K562 (cell line): ENCODE measurements around the gene SDCBP2. TPM values are rescaled to one million over a fixed set of nuclear protein-coding genes. Genes with fewer than 3 reads are reported as not detected.

ENCODE experiments used
- ATAC-seq: fragments of 200-7000 bp; cut with Tn5 transposase; 3 replicates; pipeline ENCODE4 v1.9.1; 2020; ENCODE audit warnings: moderate library complexity
- BruUV-seq: library from RNA; stranded (reverse); fragments of 400-500 nt; replicated peaks from 2 replicates; lab custom pipeline; 2021; lab: Mats Ljungman, UMichigan
- CTCF ChIA-PET: fragments of 300-600 bp; formaldehyde crosslinking; extraction: SDS; loops from one replicate; lab custom pipeline; 2021; ENCODE audit warnings: low intra/inter-chr PET ratio; lab: Yijun Ruan, JAX
- POLR2A ChIA-PET: fragments of 300-600, 350-650 bp; sonication (Branson Sonifier 250); formaldehyde crosslinking; extraction: SDS; loops from one replicate; lab custom pipeline; 2021; ENCODE audit warnings: antibody characterized with exemption, inconsistent platforms; lab: Yijun Ruan, JAX
- DNase-seq, 4 experiments: peaks; one replicate each; pipeline versions ENCODE4 v3.0.0 to v3.0.0-alpha.2; 2011 to 2018; ENCODE audit warnings: low spot score in 3 of 4, mixed read lengths in 3 of 4; ENCODE audit errors: extremely low read depth in 1 of 4
- FAIRE-seq: peaks from 2 replicates; lab custom pipeline; 2011; peaks lifted over from hg19 to GRCh38; lab: Jason Lieb, UNC
- H2AFZ ChIP-seq: 2 replicates; pipeline ENCODE4 v1.6.0; 2011; ENCODE audit warnings: low read depth, low read length, control low read depth, inconsistent platforms
- H3K27ac ChIP-seq: fragments of 200-600 bp; 3 replicates; pipeline ENCODE4 v1.8.0; 2011; ENCODE audit warnings: low read depth, mild to moderate bottlenecking, control low read depth, inconsistent platforms, low read length, moderate library complexity, mixed read lengths; ENCODE audit errors: extremely low read depth
- H3K27me3 ChIP-seq, 2 experiments: fragments of 300-600 bp in 1 of 2; 2 replicates in 1 of 2; 3 replicates in 1 of 2; pipeline versions ENCODE4 v1.6.0 to v1.8.0; 2011; ENCODE audit warnings: inconsistent platforms in 2 of 2, low read length in 2 of 2, mild to moderate bottlenecking in 1 of 2, mixed read lengths in 1 of 2, moderate library complexity in 1 of 2; ENCODE audit not compliant: control insufficient read depth in 2 of 2, insufficient read depth in 2 of 2
- H3K36me3 ChIP-seq: fragments of 300-600 bp; 3 replicates; pipeline ENCODE4 v1.8.0; 2011; ENCODE audit warnings: mild to moderate bottlenecking, low read length, inconsistent platforms; ENCODE audit not compliant: control insufficient read depth, insufficient read depth
- H3K4me1 ChIP-seq, 2 experiments: fragments of 200-600 bp in 1 of 2; replicated peaks in 1 of 2; 2 replicates in 1 of 2; 3 replicates in 1 of 2; pipeline versions ENCODE4 v1.5.1 to v1.8.0; 2011; ENCODE audit warnings: inconsistent platforms in 2 of 2, low read length in 2 of 2, mild to moderate bottlenecking in 1 of 2, mixed read lengths in 1 of 2, moderate library complexity in 1 of 2; ENCODE audit not compliant: control insufficient read depth in 2 of 2, insufficient read depth in 2 of 2
- H3K4me2 ChIP-seq: 2 replicates; pipeline ENCODE4 v1.6.1; 2011; ENCODE audit warnings: low read length, control low read depth, inconsistent platforms, mixed read lengths; ENCODE audit not compliant: insufficient read depth
- H3K4me3 ChIP-seq: fragments of 200-600 bp; sonication (generic), shearing (Covaris generic); 2 replicates; pipeline ENCODE4 v1.5.1; 2016; ENCODE audit warnings: control low read depth, inconsistent platforms
- H3K79me2 ChIP-seq: fragments of 200-600 bp; 3 replicates; pipeline ENCODE4 v1.8.0; 2011; ENCODE audit warnings: low read length, inconsistent platforms; ENCODE audit not compliant: control insufficient read depth, insufficient read depth
- H3K9ac ChIP-seq, 2 experiments: 2 replicates each; pipeline versions ENCODE4 v1.6.0 to v1.6.1; 2011; ENCODE audit warnings: low read depth in 2 of 2, low read length in 2 of 2, control low read depth in 1 of 2, inconsistent platforms in 1 of 2, mild to moderate bottlenecking in 1 of 2, mixed read lengths in 1 of 2; ENCODE audit not compliant: insufficient read depth in 1 of 2
- H3K9me1 ChIP-seq: one replicate; pipeline ENCODE4 v1.6.0; 2011; ENCODE audit warnings: inconsistent platforms, mild to moderate bottlenecking, low read length, moderate library complexity; ENCODE audit not compliant: control insufficient read depth, insufficient read depth
- H3K9me3 ChIP-seq: replicated peaks from 2 replicates; pipeline ENCODE4 v1.5.1; 2011; ENCODE audit warnings: low read depth, low read length, inconsistent platforms; ENCODE audit not compliant: control insufficient read depth, insufficient read depth
- H4K20me1 ChIP-seq: replicated peaks from 2 replicates; pipeline ENCODE4 v1.6.1; 2011; ENCODE audit warnings: low read length, inconsistent platforms, mixed read lengths; ENCODE audit not compliant: control insufficient read depth, insufficient read depth
- CUX1 ChIP-seq: fragments of 200-800 bp; sonication (Bioruptor generic); IDR thresholded peaks from 2 replicates; pipeline ENCODE4 v1.6.1; 2016; ENCODE audit warnings: missing genetic modification characterization, missing compliant biosample characterization
- HDAC1 ChIP-seq, 2 experiments: fragments of 450-650 bp; IDR thresholded peaks; 2 replicates each; pipeline ENCODE4 v1.6.1; 2016 to 2017; ENCODE audit warnings: inconsistent platforms in 1 of 2, mild to moderate bottlenecking in 1 of 2, moderate library complexity in 1 of 2
- MEIS2 ChIP-seq: fragments of 450-650 bp; IDR thresholded peaks from 2 replicates; pipeline ENCODE4 v1.6.1; 2014; ENCODE audit warnings: mild to moderate bottlenecking; ENCODE audit not compliant: partially characterized antibody
- RBM34 ChIP-seq: fragments of 200-400 bp; formaldehyde crosslinking; IDR thresholded peaks from 2 replicates; pipeline ENCODE4 v1.6.1; 2018; ENCODE audit warnings: low read length, borderline replicate concordance; ENCODE audit not compliant: insufficient read depth
- TCF3 ChIP-seq: sonication (generic); formaldehyde crosslinking; IDR thresholded peaks from 2 replicates; pipeline ENCODE4 v1.4.0; 2020; ENCODE audit warnings: mild to moderate bottlenecking, missing genetic modification reagents
- WGBS: fragments of 100-300 bp; shearing (Covaris generic); methylation state at CpG from one replicate; pipeline ENCODE4 v1.1.6; 2016; ENCODE audit warnings: low coverage, mixed read lengths; ENCODE audit not compliant: insufficient coverage; ENCODE audit errors: missing lambda C conversion rate; 5-methylcytosine and 5-hydroxymethylcytosine counted together
- in situ Hi-C: fragments of 300-500 bp; cut with MboI; formaldehyde crosslinking; loops from 4 replicates; pipeline ENCODE4 v1.15.0; 2018; ENCODE audit warnings: inconsistent platforms, mixed read lengths
- intact Hi-C: fragments of 100-400 bp; cut with micrococcal nuclease; formaldehyde crosslinking; loops from 2 replicates; pipeline ENCODE4 v1.14.2; 2022
- polyA plus RNA-seq, 8 experiments: library from polyadenylated mRNA; depleted of rRNA in 4 of 8; stranded (reverse) in 5 of 8; unstranded in 3 of 8; fragments of >200 nt; fragmentation: Nextera tagmentation in 2 of 8; fragmentation: Illumina TruSeq in 1 of 8; extraction: Ambion mirVana in 2 of 8; extraction: Trizol in 1 of 8; gene quantifications; 2 replicates each; pipeline versions ENCODE4 v1.2.1 to v1.2.3, GENCODE V29; 2011 to 2014; ENCODE audit warnings: inconsistent platforms in 1 of 8, missing spikeins in 1 of 8
- total RNA-seq, 7 experiments: library from RNA; depleted of rRNA in 6 of 7; stranded (reverse); fragments of >200 nt in 6 of 7; fragmentation: Illumina TruSeq in 2 of 7; extraction: Trizol in 2 of 7; gene quantifications; 2 replicates each; pipeline versions ENCODE4 v1.2.1 to v1.2.3, GENCODE V29; 2011 to 2021; ENCODE audit warnings: low replicate concordance in 1 of 7
- TF ChIP-seq, protein P1 (sequence below), 3 experiments: IDR thresholded peaks in 2 of 3; conservative IDR thresholded peaks in 1 of 3; 2 replicates each; pipeline ENCODE4 v1.5.1; 2011 to 2012; ENCODE audit warnings: low read length in 3 of 3, mild to moderate bottlenecking in 3 of 3, control low read depth in 2 of 3, improper control_type of control experiment in 1 of 3, inconsistent platforms in 1 of 3, low read depth in 1 of 3, mixed read lengths in 1 of 3, moderate library complexity in 1 of 3; ENCODE audit not compliant: insufficient read depth in 2 of 3
- TF ChIP-seq, protein P2 (sequence below), 2 experiments: IDR thresholded peaks in 1 of 2; conservative IDR thresholded peaks in 1 of 2; 2 replicates each; pipeline ENCODE4 v1.6.1; 2016; ENCODE audit warnings: low read depth in 2 of 2, mild to moderate bottlenecking in 1 of 2, missing compliant biosample characterization in 1 of 2, missing genetic modification characterization in 1 of 2, moderate library complexity in 1 of 2

Gene SDCBP2
- total and polyA plus RNA-seq, 9 of the 15 experiments (the other 6 are each of a cell fraction or from before 2014, with no cell fraction given) = 0.06 to 1.2 (median 0.80) TPM

DNA sequence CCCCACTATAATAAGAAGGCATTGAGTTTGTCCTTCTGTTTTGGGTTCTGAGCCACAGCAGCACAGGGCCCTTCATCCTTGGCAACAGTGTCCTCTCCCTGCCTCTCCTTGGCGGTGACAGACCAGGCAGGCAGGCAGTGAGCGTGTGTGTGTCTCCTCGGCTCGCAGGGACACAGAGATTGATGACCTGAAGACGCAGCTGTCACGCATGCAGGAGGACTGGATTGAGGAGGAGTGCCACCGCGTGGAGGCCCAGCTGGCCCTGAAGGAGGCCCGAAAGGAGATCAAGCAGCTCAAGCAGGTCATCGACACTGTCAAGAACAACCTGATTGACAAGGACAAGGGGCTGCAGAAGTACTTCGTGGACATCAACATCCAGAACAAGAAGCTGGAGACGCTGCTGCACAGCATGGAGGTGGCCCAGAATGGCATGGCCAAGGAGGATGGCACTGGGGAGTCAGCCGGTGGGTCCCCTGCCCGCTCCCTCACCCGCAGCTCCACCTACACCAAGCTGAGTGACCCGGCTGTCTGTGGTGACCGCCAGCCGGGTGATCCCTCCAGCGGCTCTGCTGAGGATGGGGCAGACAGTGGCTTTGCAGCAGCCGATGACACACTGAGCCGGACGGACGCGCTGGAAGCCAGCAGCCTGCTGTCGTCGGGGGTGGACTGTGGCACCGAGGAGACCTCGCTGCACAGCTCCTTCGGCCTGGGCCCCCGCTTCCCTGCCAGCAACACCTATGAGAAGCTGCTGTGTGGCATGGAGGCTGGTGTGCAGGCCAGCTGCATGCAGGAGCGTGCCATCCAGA, 24.0 kb downstream of the SDCBP2 start:
- Histone ChIP-seq H3K27ac (no peak overlapping the region), H3K9me3 (no peaks in the 10 kb centered on the region), H3K27me3 (no peaks in the 10 kb centered on the region), H3K9me1 (no peaks in the 10 kb centered on the region), H2AFZ (no peak overlapping the region), H3K79me2 (no peaks in the 10 kb centered on the region), H4K20me1 (no peaks in the 10 kb centered on the region), H3K4me2 (no peak overlapping the region), H3K36me3 (no peaks in the 10 kb centered on the region), H3K4me3 (no peak overlapping the region), H3K4me1 (peaks cover 3 to 32% of the 10 kb centered on the region in 2 experiments; a peak in 4 of 5 replicates), H3K9ac (peak overlapping the region in 1 of 2 experiments; percentile 52; a peak in 1 of 4 replicates)
- ChIA-PET POLR2A (interaction anchor here (1.2 to 1.4 kb wide), 2 partner anchors 13 to 163 kb away, joined by 3 to 4 read pairs; no protein-coding TSS in a partner anchor), CTCF (interaction anchor here (0.6 kb wide), 1 partner anchor 9 kb away, joined by 3 read pairs; no protein-coding TSS in a partner anchor)
- no peak for FAIRE-seq
- no peak for ATAC-seq
- DNase-seq = peak in 1 of 4 experiments; percentile 12
- intact Hi-C loops = loop anchor here (10.0 kb wide), 1 partner anchor 90 kb away; no protein-coding TSS in a partner anchor
- in situ Hi-C loops = no loop called here
- BruUV-seq = no TSS peak
- WGBS = 61% methylated on average over 26 of the region's 31 CpGs
- TF ChIP-seq HDAC1 (IDR thresholded peaks at IDR 0.05) (no peak), TCF3 (CRISPR knock-in tag) (no peak), RBM34 (no peak), MEIS2 (peak; percentile 70), CUX1 (CRISPR knock-in tag) (no peak)
- TF ChIP-seq, protein P1, sequence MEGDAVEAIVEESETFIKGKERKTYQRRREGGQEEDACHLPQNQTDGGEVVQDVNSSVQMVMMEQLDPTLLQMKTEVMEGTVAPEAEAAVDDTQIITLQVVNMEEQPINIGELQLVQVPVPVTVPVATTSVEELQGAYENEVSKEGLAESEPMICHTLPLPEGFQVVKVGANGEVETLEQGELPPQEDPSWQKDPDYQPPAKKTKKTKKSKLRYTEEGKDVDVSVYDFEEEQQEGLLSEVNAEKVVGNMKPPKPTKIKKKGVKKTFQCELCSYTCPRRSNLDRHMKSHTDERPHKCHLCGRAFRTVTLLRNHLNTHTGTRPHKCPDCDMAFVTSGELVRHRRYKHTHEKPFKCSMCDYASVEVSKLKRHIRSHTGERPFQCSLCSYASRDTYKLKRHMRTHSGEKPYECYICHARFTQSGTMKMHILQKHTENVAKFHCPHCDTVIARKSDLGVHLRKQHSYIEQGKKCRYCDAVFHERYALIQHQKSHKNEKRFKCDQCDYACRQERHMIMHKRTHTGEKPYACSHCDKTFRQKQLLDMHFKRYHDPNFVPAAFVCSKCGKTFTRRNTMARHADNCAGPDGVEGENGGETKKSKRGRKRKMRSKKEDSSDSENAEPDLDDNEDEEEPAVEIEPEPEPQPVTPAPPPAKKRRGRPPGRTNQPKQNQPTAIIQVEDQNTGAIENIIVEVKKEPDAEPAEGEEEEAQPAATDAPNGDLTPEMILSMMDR (IDR thresholded peaks at IDR 0.05 in 2 of 3, conservative IDR thresholded peaks at IDR 0.05 in 1 of 3; ENCODE audit: insufficient read depth in 2 of 3, low read depth in 1 of 3, low read length in 3 of 3) = 0 out of 6 replicates have a peak, but pooled peaks of 1 of the 3 experiments have one; percentile 1
- TF ChIP-seq, protein P2, sequence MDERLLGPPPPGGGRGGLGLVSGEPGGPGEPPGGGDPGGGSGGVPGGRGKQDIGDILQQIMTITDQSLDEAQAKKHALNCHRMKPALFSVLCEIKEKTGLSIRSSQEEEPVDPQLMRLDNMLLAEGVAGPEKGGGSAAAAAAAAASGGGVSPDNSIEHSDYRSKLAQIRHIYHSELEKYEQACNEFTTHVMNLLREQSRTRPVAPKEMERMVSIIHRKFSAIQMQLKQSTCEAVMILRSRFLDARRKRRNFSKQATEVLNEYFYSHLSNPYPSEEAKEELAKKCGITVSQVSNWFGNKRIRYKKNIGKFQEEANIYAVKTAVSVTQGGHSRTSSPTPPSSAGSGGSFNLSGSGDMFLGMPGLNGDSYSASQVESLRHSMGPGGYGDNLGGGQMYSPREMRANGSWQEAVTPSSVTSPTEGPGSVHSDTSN (CRISPR knock-in tag; IDR thresholded peaks at IDR 0.05; ENCODE audit: low read depth) = no peak
- TF ChIP-seq, protein P2 (tag; conservative IDR thresholded peaks at IDR 0.05; ENCODE audit: low read depth) = peak; percentile 33; the same call in 1 of the 2 replicates
